ENCODE results near the gene RPTOR. TPM values are rescaled to one million over a fixed set of nuclear protein-coding genes. Genes with fewer than 3 reads are reported as not detected.

Gene RPTOR
- polyA plus RNA-seq, 4 donors = 3.2 to 16.5 (median 10.1) TPM

- Histone ChIP-seq H3K4me3 (ENCODE audit: low read depth in 1 of 3, low read length in 3 of 3) (no peak overlapping the region), H3K27ac (ENCODE audit: low read depth in 1 of 3, low read length in 2 of 3) (no peak overlapping the region), H3K4me1 (ENCODE audit: control insufficient read depth in 3 of 3, insufficient read depth in 2 of 3, low read depth in 1 of 3, low read length in 2 of 3) (no peaks in the 10 kb centered on the region), H3K9me3 (ENCODE audit: control insufficient read depth in 2 of 2, insufficient read depth in 1 of 2, low read depth in 1 of 2, low read length in 1 of 2) (peaks cover 0 to 6% of the 10 kb centered on the region in 2 donors), H3K27me3 (ENCODE audit: control insufficient read depth in 3 of 3, insufficient read depth in 3 of 3, low read length in 3 of 3) (peaks cover 0 to 19% (median 0%) of the 10 kb centered on the region in 3 donors), H3K36me3 (ENCODE audit: control insufficient read depth in 3 of 3, insufficient read depth in 2 of 3, low read depth in 1 of 3, low read length in 3 of 3) (no peaks in the 10 kb centered on the region)
- DNase-seq = no peak
- 55 to 62% (median 56%) methylated on average over 10 of the region's 10 CpGs for WGBS, 3 donors
- no peak for FAIRE-seq
Observed at GRCh38 chr17:80520810-80521455, 23.7 kb upstream of the RPTOR start.

- Histone ChIP-seq H3K4me3 (ENCODE audit: low read depth in 1 of 3, low read length in 3 of 3) (no peak overlapping the region), H3K27me3 (ENCODE audit: control insufficient read depth in 3 of 3, insufficient read depth in 3 of 3, low read length in 3 of 3) (peaks cover 0 to 36% (median 10%) of the 10 kb centered on the region in 3 donors), H3K27ac (ENCODE audit: low read depth in 1 of 3, low read length in 2 of 3) (no peak overlapping the region), H3K4me1 (ENCODE audit: control insufficient read depth in 3 of 3, insufficient read depth in 2 of 3, low read depth in 1 of 3, low read length in 2 of 3) (no peaks in the 10 kb centered on the region), H3K9me3 (ENCODE audit: control insufficient read depth in 2 of 2, insufficient read depth in 1 of 2, low read depth in 1 of 2, low read length in 1 of 2) (peaks cover 0 to 6% of the 10 kb centered on the region in 2 donors), H3K36me3 (ENCODE audit: control insufficient read depth in 3 of 3, insufficient read depth in 2 of 3, low read depth in 1 of 3, low read length in 3 of 3) (no peaks in the 10 kb centered on the region)
- WGBS, 3 donors = 76 to 83% (median 80%) methylated on average over 12 of the region's 12 CpGs
- FAIRE-seq (no peak), DNase-seq (no peak)
Observed at GRCh38 chr17:80523054-80523744, 21.4 kb upstream of the RPTOR start.

GRCh38 chr17:80523956-80524712 lies 20.5 kb upstream of the RPTOR start:
- Histone ChIP-seq H3K9me3 (ENCODE audit: control insufficient read depth in 2 of 2, insufficient read depth in 1 of 2, low read depth in 1 of 2, low read length in 1 of 2) (peaks cover 0 to 6% of the 10 kb centered on the region in 2 donors), H3K27ac (ENCODE audit: low read depth in 1 of 3, low read length in 2 of 3) (no peak overlapping the region), H3K4me3 (ENCODE audit: low read depth in 1 of 3, low read length in 3 of 3) (no peak overlapping the region), H3K27me3 (ENCODE audit: control insufficient read depth in 3 of 3, insufficient read depth in 3 of 3, low read length in 3 of 3) (peaks cover 0 to 42% (median 10%) of the 10 kb centered on the region in 3 donors), H3K36me3 (ENCODE audit: control insufficient read depth in 3 of 3, insufficient read depth in 2 of 3, low read depth in 1 of 3, low read length in 3 of 3) (no peaks in the 10 kb centered on the region), H3K4me1 (ENCODE audit: control insufficient read depth in 3 of 3, insufficient read depth in 2 of 3, low read depth in 1 of 3, low read length in 2 of 3) (no peaks in the 10 kb centered on the region)
- FAIRE-seq (no peak), DNase-seq (no peak)
- 49 to 63% (median 62%) methylated on average over 16 of the region's 16 CpGs for WGBS, 3 donors

GRCh38 chr17:80526116-80526910 lies 18.3 kb upstream of the RPTOR start:
- DNase-seq (no peak), FAIRE-seq (no peak)
- no peak overlapping the region for H3K4me3 ChIP-seq (ENCODE audit: low read depth in 1 of 3, low read length in 3 of 3)
- no peak overlapping the region for H3K27ac ChIP-seq (ENCODE audit: low read depth in 1 of 3, low read length in 2 of 3)
- H3K4me1 ChIP-seq (ENCODE audit: control insufficient read depth in 3 of 3, insufficient read depth in 2 of 3, low read depth in 1 of 3, low read length in 2 of 3) = no peaks in the 10 kb centered on the region
- 40 to 46% (median 44%) methylated on average over 27 to 28 of the region's 28 CpGs for WGBS, 3 donors
- peaks cover 0 to 6% of the 10 kb centered on the region in 2 donors for H3K9me3 ChIP-seq (ENCODE audit: control insufficient read depth in 2 of 2, insufficient read depth in 1 of 2, low read depth in 1 of 2, low read length in 1 of 2)
- H3K27me3 ChIP-seq (ENCODE audit: control insufficient read depth in 3 of 3, insufficient read depth in 3 of 3, low read length in 3 of 3) = peaks cover 0 to 44% (median 10%) of the 10 kb centered on the region in 3 donors
- no peaks in the 10 kb centered on the region for H3K36me3 ChIP-seq (ENCODE audit: control insufficient read depth in 3 of 3, insufficient read depth in 2 of 3, low read depth in 1 of 3, low read length in 3 of 3)

GRCh38 chr17:80527016-80527645 lies 17.5 kb upstream of the RPTOR start:
- no peak for FAIRE-seq
- no peak for DNase-seq
- Histone ChIP-seq H3K36me3 (ENCODE audit: control insufficient read depth in 3 of 3, insufficient read depth in 2 of 3, low read depth in 1 of 3, low read length in 3 of 3) (no peaks in the 10 kb centered on the region), H3K27me3 (ENCODE audit: control insufficient read depth in 3 of 3, insufficient read depth in 3 of 3, low read length in 3 of 3) (peaks cover 0 to 48% (median 10%) of the 10 kb centered on the region in 3 donors), H3K4me1 (ENCODE audit: control insufficient read depth in 3 of 3, insufficient read depth in 2 of 3, low read depth in 1 of 3, low read length in 2 of 3) (no peaks in the 10 kb centered on the region), H3K27ac (ENCODE audit: low read depth in 1 of 3, low read length in 2 of 3) (no peak overlapping the region), H3K4me3 (ENCODE audit: low read depth in 1 of 3, low read length in 3 of 3) (no peak overlapping the region), H3K9me3 (ENCODE audit: control insufficient read depth in 2 of 2, insufficient read depth in 1 of 2, low read depth in 1 of 2, low read length in 1 of 2) (peaks cover 0 to 6% of the 10 kb centered on the region in 2 donors)
- WGBS, 3 donors = 80 to 83% (median 82%) methylated on average over 21 of the region's 21 CpGs

GRCh38 chr17:80528536-80528935 lies 16.1 kb upstream of the RPTOR start:
- FAIRE-seq = no peak
- peaks cover 0 to 48% (median 10%) of the 10 kb centered on the region in 3 donors for H3K27me3 ChIP-seq (ENCODE audit: control insufficient read depth in 3 of 3, insufficient read depth in 3 of 3, low read length in 3 of 3)

GRCh38 chr17:80529104-80529903 lies 15.3 kb upstream of the RPTOR start:
- H3K27ac ChIP-seq (ENCODE audit: low read depth in 1 of 3, low read length in 2 of 3) = no peak overlapping the region
- H3K4me3 ChIP-seq (ENCODE audit: low read depth in 1 of 3, low read length in 3 of 3) = no peak overlapping the region
- H3K27me3 ChIP-seq (ENCODE audit: control insufficient read depth in 3 of 3, insufficient read depth in 3 of 3, low read length in 3 of 3) = peaks cover 0 to 48% (median 10%) of the 10 kb centered on the region in 3 donors
- no peaks in the 10 kb centered on the region for H3K36me3 ChIP-seq (ENCODE audit: control insufficient read depth in 3 of 3, insufficient read depth in 2 of 3, low read depth in 1 of 3, low read length in 3 of 3)
- FAIRE-seq (no peak), DNase-seq (no peak)
- H3K4me1 ChIP-seq (ENCODE audit: control insufficient read depth in 3 of 3, insufficient read depth in 2 of 3, low read depth in 1 of 3, low read length in 2 of 3) = no peaks in the 10 kb centered on the region
- H3K9me3 ChIP-seq (ENCODE audit: control insufficient read depth in 2 of 2, insufficient read depth in 1 of 2, low read depth in 1 of 2, low read length in 1 of 2) = no peaks in the 10 kb centered on the region
- WGBS, 3 donors = 61 to 67% (median 62%) methylated on average over 23 of the region's 23 CpGs

More at GRCh38 chr17:80528536-80528935, 16.1 kb upstream of the RPTOR start:
- no peak overlapping the region for H3K27ac ChIP-seq (ENCODE audit: low read depth in 1 of 3, low read length in 2 of 3)
- no peaks in the 10 kb centered on the region for H3K9me3 ChIP-seq (ENCODE audit: control insufficient read depth in 2 of 2, insufficient read depth in 1 of 2, low read depth in 1 of 2, low read length in 1 of 2)
- DNase-seq = no peak
- 23 to 35% (median 30%) methylated on average over 8 of the region's 8 CpGs for WGBS, 3 donors
- H3K4me1 ChIP-seq (ENCODE audit: control insufficient read depth in 3 of 3, insufficient read depth in 2 of 3, low read depth in 1 of 3, low read length in 2 of 3) = no peaks in the 10 kb centered on the region
- H3K36me3 ChIP-seq (ENCODE audit: control insufficient read depth in 3 of 3, insufficient read depth in 2 of 3, low read depth in 1 of 3, low read length in 3 of 3) = no peaks in the 10 kb centered on the region
- no peak overlapping the region for H3K4me3 ChIP-seq (ENCODE audit: low read depth in 1 of 3, low read length in 3 of 3)

Measured in small intestine (tissue), 7 donors.